Measurements from ENCODE around the gene KIF2C. TPM values are rescaled to one million over a fixed set of nuclear protein-coding genes. Genes with fewer than 3 reads are reported as not detected.
A peak's percentile ranks its signal among the peaks of the same experiment; 100 is the strongest.

KIF2C gene
- total RNA-seq, 1 donor from 2014 or later = 3.2 TPM

- DNase-seq (ENCODE audit: low read depth) (no peak), FAIRE-seq (no peak)
- Mint-ChIP-seq H3K27ac (ENCODE audit: unreplicated experiment) (peak overlapping the region; percentile 81), H3K9me3 (ENCODE audit: unreplicated experiment) (peaks cover 3% of the 10 kb centered on the region), H3K27me3 (ENCODE audit: low read depth, unreplicated experiment) (peaks cover 2% of the 10 kb centered on the region), H3K36me3 (ENCODE audit: low read depth, unreplicated experiment) (peaks cover 2% of the 10 kb centered on the region), H3K4me3 (ENCODE audit: unreplicated experiment) (no peak overlapping the region), H3K4me1 (ENCODE audit: low read depth, unreplicated experiment) (peaks cover 18% of the 10 kb centered on the region)
- Histone ChIP-seq H3K36me3 (ENCODE audit: insufficient read depth, low read length) (no peaks in the 10 kb centered on the region), H4K20me1 (ENCODE audit: insufficient read depth, low read length) (no peaks in the 10 kb centered on the region), H3K27me3 (ENCODE audit: insufficient read depth, low read length) (no peaks in the 10 kb centered on the region), H3K79me2 (ENCODE audit: insufficient read depth, low read length) (no peaks in the 10 kb centered on the region), H3K4me1 (ENCODE audit: insufficient read depth, low read length) (peaks cover 12% of the 10 kb centered on the region), H3K4me3 (ENCODE audit: insufficient read depth, low read depth, low read length) (no peak overlapping the region), H3K9me3 (ENCODE audit: insufficient read depth, low read depth, low read length) (peaks cover 3% of the 10 kb centered on the region), H2AFZ (ENCODE audit: low read depth, low read length) (no peak overlapping the region), H3K9ac (ENCODE audit: low read length) (no peak overlapping the region), H3K4me2 (ENCODE audit: low read length) (no peak overlapping the region), H3K27ac (ENCODE audit: low read depth, low read length) (no peak overlapping the region)
- TF ChIP-seq CTCF (IDR thresholded peaks at IDR 0.05; ENCODE audit: insufficient read depth, low read depth, low read length) (no peak), EZH2 (IDR thresholded peaks at IDR 0.05; ENCODE audit: insufficient read depth, low read length) (no peak)
These were observed 33.7 kb upstream of the KIF2C start for GRCh38 chr1:44705938-44706337.

- H2AFZ ChIP-seq (ENCODE audit: low read depth, low read length) = no peak overlapping the region
These were observed 32.3 kb upstream of the KIF2C start for GRCh38 chr1:44707112-44707881.

More at GRCh38 chr1:44707112-44707881, 32.3 kb upstream of the KIF2C start:
- Histone ChIP-seq H4K20me1 (ENCODE audit: insufficient read depth, low read length) (no peaks in the 10 kb centered on the region), H3K9ac (ENCODE audit: low read length) (peak overlapping the region; percentile 44), H3K27me3 (ENCODE audit: insufficient read depth, low read length) (no peaks in the 10 kb centered on the region), H3K4me2 (ENCODE audit: low read length) (peak overlapping the region; percentile 52), H3K27ac (ENCODE audit: low read depth, low read length) (peak overlapping the region; percentile 63), H3K36me3 (ENCODE audit: insufficient read depth, low read length) (no peaks in the 10 kb centered on the region), H3K79me2 (ENCODE audit: insufficient read depth, low read length) (no peaks in the 10 kb centered on the region), H3K4me3 (ENCODE audit: insufficient read depth, low read depth, low read length) (no peak overlapping the region), H3K4me1 (ENCODE audit: insufficient read depth, low read length) (peaks cover 12% of the 10 kb centered on the region), H3K9me3 (ENCODE audit: insufficient read depth, low read depth, low read length) (peaks cover 3% of the 10 kb centered on the region)
- TF ChIP-seq CTCF (IDR thresholded peaks at IDR 0.05; ENCODE audit: insufficient read depth, low read depth, low read length) (no peak), EZH2 (IDR thresholded peaks at IDR 0.05; ENCODE audit: insufficient read depth, low read length) (no peak)
- DNase-seq (ENCODE audit: low read depth) (peak; percentile 94), FAIRE-seq (peak; percentile 94)
- Mint-ChIP-seq H3K4me3 (ENCODE audit: unreplicated experiment) (no peak overlapping the region), H3K9me3 (ENCODE audit: unreplicated experiment) (peaks cover 3% of the 10 kb centered on the region), H3K36me3 (ENCODE audit: low read depth, unreplicated experiment) (peaks cover 2% of the 10 kb centered on the region), H3K27me3 (ENCODE audit: low read depth, unreplicated experiment) (peaks cover 2% of the 10 kb centered on the region), H3K27ac (ENCODE audit: unreplicated experiment) (peak overlapping the region; percentile 93), H3K4me1 (ENCODE audit: low read depth, unreplicated experiment) (peaks cover 18% of the 10 kb centered on the region)

Measured in astrocyte (in vitro differentiated cells and primary cell).